MCF 10A (cell line): Measurements from ENCODE around the gene TMEM190. TPM values are rescaled to one million over a fixed set of nuclear protein-coding genes. Genes with fewer than 3 reads are reported as not detected.

Experiments used
- BruUV-seq: library from RNA; stranded (reverse); fragments of 400-500 nt; replicated peaks from 2 replicates; lab custom pipeline; 2021; lab: Mats Ljungman, UMichigan
- CTCF ChIA-PET: fragments of 300-600 bp; sonication (Branson Sonifier 250); formaldehyde crosslinking; extraction: SDS; loops from one replicate; lab custom pipeline; 2021; ENCODE audit warnings: antibody characterized with exemption, inconsistent platforms; lab: Yijun Ruan, JAX
- POLR2A ChIA-PET: fragments of 300-600, 350-650 bp; sonication (Branson Sonifier 250); formaldehyde crosslinking; extraction: SDS; loops from one replicate; lab custom pipeline; 2020; ENCODE audit warnings: antibody characterized with exemption, inconsistent platforms; lab: Yijun Ruan, JAX
- DNase-seq: peaks from one replicate; pipeline ENCODE4 v3.0.0-alpha.2; 2018; ENCODE audit not compliant: unreplicated experiment
- H3K27ac Mint-ChIP-seq: one replicate; pipeline ENCODE4 v1.8.0; 2022; ENCODE audit warnings: mild to moderate bottlenecking, low read depth, mixed read lengths; ENCODE audit not compliant: unreplicated experiment
- H3K27me3 Mint-ChIP-seq: one replicate; pipeline ENCODE4 v1.8.0; 2022; ENCODE audit warnings: mixed read lengths; ENCODE audit not compliant: insufficient read depth, unreplicated experiment
- H3K36me3 Mint-ChIP-seq: one replicate; pipeline ENCODE4 v1.8.0; 2022; ENCODE audit warnings: mild to moderate bottlenecking, moderate library complexity, mixed read lengths; ENCODE audit not compliant: insufficient read depth, unreplicated experiment
- H3K4me1 Mint-ChIP-seq: one replicate; pipeline ENCODE4 v1.8.0; 2022; ENCODE audit warnings: mixed read lengths; ENCODE audit not compliant: insufficient read depth, unreplicated experiment
- H3K4me3 Mint-ChIP-seq: one replicate; pipeline ENCODE4 v1.8.0; 2022; ENCODE audit warnings: mild to moderate bottlenecking, moderate library complexity, mixed read lengths; ENCODE audit not compliant: unreplicated experiment
- H3K9me3 Mint-ChIP-seq: one replicate; pipeline ENCODE4 v1.8.0; 2022; ENCODE audit warnings: mixed read lengths; ENCODE audit not compliant: unreplicated experiment
- intact Hi-C: fragments of 100-400 bp; cut with micrococcal nuclease; formaldehyde crosslinking; loops from 2 replicates; pipeline ENCODE4 v1.14.1; 2022
- total RNA-seq: library from RNA; stranded (reverse); gene quantifications from 2 replicates; pipeline ENCODE4 v1.2.3, GENCODE V29; 2022
- TF ChIP-seq, protein P1 (sequence below): fragments of 200-600 bp; IDR thresholded peaks from one replicate; pipeline ENCODE4 v1.8.0; 2022; ENCODE audit warnings: antibody characterized with exemption, mild to moderate bottlenecking; ENCODE audit not compliant: unreplicated experiment

The TMEM190 gene
- total RNA-seq, 1 experiment from 2014 or later: 0.58 TPM

GRCh38 chr19:55369653-55370304, 6.8 kb upstream of the TMEM190 start:
- CTCF ChIA-PET: interaction anchor here (0.6 to 1.3 kb wide), 5 partner anchors 14 to 68 kb away, joined by 3 to 5 read pairs (median 3); no protein-coding TSS in a partner anchor
- no peak overlapping the region for H3K27ac Mint-ChIP-seq

DNA sequence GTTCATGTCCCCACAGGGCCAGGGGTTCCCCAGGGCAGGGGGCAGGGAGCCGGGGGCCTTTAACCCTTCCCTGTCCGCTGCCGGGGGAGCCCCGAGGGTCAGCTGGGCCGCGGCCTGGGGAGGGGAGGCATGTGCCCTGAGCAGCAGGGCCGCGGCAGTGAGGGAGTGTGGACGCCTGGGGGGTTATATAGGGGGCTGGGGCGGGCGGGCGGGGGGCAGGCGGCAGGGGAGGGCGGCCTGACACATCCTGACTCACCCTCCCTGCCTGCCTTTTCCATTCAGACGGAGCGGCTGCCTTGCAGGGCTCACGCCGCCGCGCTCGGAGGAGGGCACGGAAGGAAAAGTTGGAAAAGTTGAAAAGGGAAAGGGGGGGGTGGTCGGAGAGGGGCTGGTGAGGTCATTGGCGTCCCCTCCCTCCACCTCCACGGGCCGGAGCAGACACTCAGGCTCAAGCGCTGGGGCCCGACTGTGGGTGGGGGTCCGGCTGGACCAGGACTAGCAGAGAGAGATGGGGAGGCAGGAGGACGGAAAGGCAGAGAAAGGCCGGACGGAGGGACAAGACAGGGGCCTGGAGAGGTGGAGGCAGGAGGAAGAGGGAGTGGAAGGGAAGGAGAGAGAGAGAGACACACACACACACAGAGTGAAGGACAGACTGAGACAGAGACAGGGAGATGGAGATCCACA, 6.2 kb upstream of the TMEM190 start, which contains the start of gene IL11:
Gene IL11, minus strand, starts transcription at position 159 of the 684 bp plus-strand sequence. Its CDS starts 153 bp downstream, at position 6.
- intact Hi-C loops: no loop called here

More at GRCh38 chr19:55369653-55370304, 6.8 kb upstream of the TMEM190 start:
- Mint-ChIP-seq H3K9me3 (no peaks in the 10 kb centered on the region), H3K4me1 (peaks cover 22% of the 10 kb centered on the region), H3K27me3 (peaks cover 28% of the 10 kb centered on the region), H3K36me3 (peaks cover 10% of the 10 kb centered on the region), H3K4me3 (peak overlapping the region; percentile 78)
- intact Hi-C loops: no loop called here
- no TSS peak for BruUV-seq
- DNase-seq: peak; percentile 56
- POLR2A ChIA-PET: interaction anchor here (0.6 to 2.5 kb wide), 6 partner anchors 12 to 1395 kb away, joined by 3 to 10 read pairs (median 4); partner anchors contain the start of gene KMT5C
- TF ChIP-seq, protein P1, sequence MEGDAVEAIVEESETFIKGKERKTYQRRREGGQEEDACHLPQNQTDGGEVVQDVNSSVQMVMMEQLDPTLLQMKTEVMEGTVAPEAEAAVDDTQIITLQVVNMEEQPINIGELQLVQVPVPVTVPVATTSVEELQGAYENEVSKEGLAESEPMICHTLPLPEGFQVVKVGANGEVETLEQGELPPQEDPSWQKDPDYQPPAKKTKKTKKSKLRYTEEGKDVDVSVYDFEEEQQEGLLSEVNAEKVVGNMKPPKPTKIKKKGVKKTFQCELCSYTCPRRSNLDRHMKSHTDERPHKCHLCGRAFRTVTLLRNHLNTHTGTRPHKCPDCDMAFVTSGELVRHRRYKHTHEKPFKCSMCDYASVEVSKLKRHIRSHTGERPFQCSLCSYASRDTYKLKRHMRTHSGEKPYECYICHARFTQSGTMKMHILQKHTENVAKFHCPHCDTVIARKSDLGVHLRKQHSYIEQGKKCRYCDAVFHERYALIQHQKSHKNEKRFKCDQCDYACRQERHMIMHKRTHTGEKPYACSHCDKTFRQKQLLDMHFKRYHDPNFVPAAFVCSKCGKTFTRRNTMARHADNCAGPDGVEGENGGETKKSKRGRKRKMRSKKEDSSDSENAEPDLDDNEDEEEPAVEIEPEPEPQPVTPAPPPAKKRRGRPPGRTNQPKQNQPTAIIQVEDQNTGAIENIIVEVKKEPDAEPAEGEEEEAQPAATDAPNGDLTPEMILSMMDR: no peak

GRCh38 chr19:55372316-55373081, 4.1 kb upstream of the TMEM190 start:
- H3K9me3 Mint-ChIP-seq: no peaks in the 10 kb centered on the region
- peaks cover 27% of the 10 kb centered on the region for H3K4me1 Mint-ChIP-seq
- no TSS peak for BruUV-seq
- ChIA-PET CTCF (interaction anchor here (0.8 to 2.3 kb wide), 4 partner anchors 12 to 81 kb away, joined by 3 to 7 read pairs (median 4); partner anchors contain the start of gene TMEM238), POLR2A (interaction anchor here (0.7 to 1.3 kb wide), 5 partner anchors 11 to 71 kb away, joined by 3 to 6 read pairs (median 4); partner anchors contain the start of gene KMT5C)
- no peak overlapping the region for H3K27ac Mint-ChIP-seq
- no peak overlapping the region for H3K4me3 Mint-ChIP-seq
- no peak for DNase-seq
- intact Hi-C loops: no loop called here
- peaks cover 10% of the 10 kb centered on the region for H3K36me3 Mint-ChIP-seq
- TF ChIP-seq, protein P1: no peak
- peaks cover 28% of the 10 kb centered on the region for H3K27me3 Mint-ChIP-seq

More for the DNA sequence above, 6.2 kb upstream of the TMEM190 start, which contains the start of gene IL11:
- peaks cover 10% of the 10 kb centered on the region for H3K36me3 Mint-ChIP-seq
- H3K4me3 Mint-ChIP-seq: peak within 1 kb of the TSS; percentile 78
- BruUV-seq: no TSS peak
- H3K27me3 Mint-ChIP-seq: peaks cover 28% of the 10 kb centered on the region
- ChIA-PET POLR2A (interaction anchor here (0.6 to 2.5 kb wide), 6 partner anchors 13 to 1396 kb away, joined by 3 to 10 read pairs (median 4); partner anchors contain the start of gene KMT5C), CTCF (interaction anchor here (0.6 to 2.3 kb wide), 3 partner anchors 18 to 79 kb away, joined by 3 to 7 read pairs (median 3); no protein-coding TSS in a partner anchor)
- H3K9me3 Mint-ChIP-seq: no peaks in the 10 kb centered on the region
- TF ChIP-seq, protein P1: no peak
- H3K4me1 Mint-ChIP-seq: peaks cover 22% of the 10 kb centered on the region
- no peak for DNase-seq
- no peak within 1 kb of the TSS for H3K27ac Mint-ChIP-seq
